ENCODE data around the gene ERGIC1. TPM values are rescaled to one million over a fixed set of nuclear protein-coding genes. Genes with fewer than 3 reads are reported as not detected.

ERGIC1 gene
- total RNA-seq, 1 donor from 2014 or later: 177 TPM

GRCh38 chr5:172898843-172899369 is 64.9 kb downstream of the ERGIC1 start:
- intact Hi-C loops (cut with DNase I): no loop called here
- H3K27ac ChIP-seq: peak overlapping the region; percentile 84
- no peak for TF ChIP-seq CTCF (IDR thresholded peaks at IDR 0.05)
- no peaks in the 10 kb centered on the region for H3K9me3 ChIP-seq
- peaks cover 61% of the 10 kb centered on the region for H3K4me1 ChIP-seq
- ATAC-seq: no peak
- no peaks in the 10 kb centered on the region for H3K27me3 ChIP-seq (ENCODE audit: low read depth)
- DNase-seq: no peak
- H3K36me3 ChIP-seq: peaks cover 44% of the 10 kb centered on the region
- no peak overlapping the region for H3K4me3 ChIP-seq

- no peak for TF ChIP-seq CTCF (IDR thresholded peaks at IDR 0.05)
- Histone ChIP-seq H3K27me3 (ENCODE audit: low read depth) (no peaks in the 10 kb centered on the region), H3K9me3 (no peaks in the 10 kb centered on the region), H3K27ac (no peak overlapping the region), H3K36me3 (peaks cover 44% of the 10 kb centered on the region), H3K4me3 (no peak overlapping the region), H3K4me1 (peaks cover 67% of the 10 kb centered on the region)
- no peak for ATAC-seq
- intact Hi-C loops (cut with DNase I): no loop called here
- DNase-seq: no peak
Measured at GRCh38 chr5:172899436-172899835, 65.4 kb downstream of the ERGIC1 start.

- peaks cover 80% of the 10 kb centered on the region for H3K4me1 ChIP-seq
- no peak for ATAC-seq
- DNase-seq: no peak
- H3K4me3 ChIP-seq: no peak overlapping the region
- intact Hi-C loops (cut with DNase I): no loop called here
- H3K36me3 ChIP-seq: peaks cover 40% of the 10 kb centered on the region
- H3K27me3 ChIP-seq (ENCODE audit: low read depth): no peaks in the 10 kb centered on the region
- H3K9me3 ChIP-seq: no peaks in the 10 kb centered on the region
- no peak for TF ChIP-seq CTCF (IDR thresholded peaks at IDR 0.05)
- peak overlapping the region; percentile 89 for H3K27ac ChIP-seq
Measured at GRCh38 chr5:172901012-172901780, 67.1 kb downstream of the ERGIC1 start.

GRCh38 chr5:172901788-172902496 is 67.9 kb downstream of the ERGIC1 start:
- Histone ChIP-seq H3K9me3 (no peaks in the 10 kb centered on the region), H3K4me1 (peaks cover 78% of the 10 kb centered on the region), H3K36me3 (peaks cover 32% of the 10 kb centered on the region), H3K27ac (peak overlapping the region; percentile 89), H3K4me3 (no peak overlapping the region), H3K27me3 (ENCODE audit: low read depth) (no peaks in the 10 kb centered on the region)
- TF ChIP-seq CTCF (IDR thresholded peaks at IDR 0.05): no peak
- intact Hi-C loops (cut with DNase I): no loop called here
- ATAC-seq (peak in 1 of 2 donors; percentile 1), DNase-seq (no peak)

GRCh38 chr5:172902497-172903472 is 68.7 kb downstream of the ERGIC1 start:
- Histone ChIP-seq H3K9me3 (no peaks in the 10 kb centered on the region), H3K4me1 (peaks cover 70% of the 10 kb centered on the region), H3K27me3 (ENCODE audit: low read depth) (no peaks in the 10 kb centered on the region), H3K27ac (peak overlapping the region; percentile 89), H3K36me3 (peaks cover 25% of the 10 kb centered on the region), H3K4me3 (no peak overlapping the region)
- ATAC-seq: peak; percentile 73 to 88
- TF ChIP-seq CTCF (IDR thresholded peaks at IDR 0.05): peak; percentile 44
- peak; percentile 91 for DNase-seq
- intact Hi-C loops (cut with DNase I): no loop called here
